Stimulated activated CD8-positive, alpha-beta memory T cell treated with anti-CD3 and anti-CD28 coated beads, Interleukin-15, amount 100 ng/mL, for 24 hours (primary cell): ENCODE measurements around the gene ZBTB9.
"Not testable (repeated sequence)": the region's sequence is repeated elsewhere in the genome, so short reads cannot be mapped to it uniquely, and the experiment has no call there.

Experiments
- DNase-seq: peaks from one replicate; pipeline ENCODE4 v3.0.0-alpha.2; 2020; ENCODE audit warnings: low read depth

ZBTB9 gene

GRCh38 chr6:33467091-33467490 is 12.7 kb downstream of the ZBTB9 start:
- no peak for DNase-seq

GRCh38 chr6:33469661-33470060 is 15.3 kb downstream of the ZBTB9 start:
- no peak for DNase-seq

GRCh38 chr6:33477864-33478263 is 23.5 kb downstream of the ZBTB9 start:
- no peak for DNase-seq

GRCh38 chr6:33481192-33481591 is 26.8 kb downstream of the ZBTB9 start:
- no peak for DNase-seq

GRCh38 chr6:33482620-33483019 is 28.2 kb downstream of the ZBTB9 start:
- not testable (repeated sequence) for DNase-seq

- DNase-seq, result no peak
Measured at GRCh38 chr6:33483678-33484077, 29.3 kb downstream of the ZBTB9 start.

GRCh38 chr6:33484673-33485262 is 30.4 kb downstream of the ZBTB9 start:
- DNase-seq, result not testable (repeated sequence)

GRCh38 chr6:33485680-33486079 is 31.3 kb downstream of the ZBTB9 start:
- not testable (repeated sequence) for DNase-seq

GRCh38 chr6:33488339-33488738 is 34.0 kb downstream of the ZBTB9 start:
- no peak for DNase-seq

GRCh38 chr6:33490198-33490597 is 35.8 kb downstream of the ZBTB9 start:
- no peak for DNase-seq

GRCh38 chr6:33490621-33491020 is 36.2 kb downstream of the ZBTB9 start:
- no peak for DNase-seq

- no peak for DNase-seq
Measured at GRCh38 chr6:33492093-33492492, 37.7 kb downstream of the ZBTB9 start.

- DNase-seq, result no peak
Measured at GRCh38 chr6:33497157-33497556, 42.8 kb downstream of the ZBTB9 start.

GRCh38 chr6:33502486-33502885 is 48.1 kb downstream of the ZBTB9 start:
- no peak for DNase-seq

GRCh38 chr6:33504486-33504885 is 50.1 kb downstream of the ZBTB9 start:
- no peak for DNase-seq

- DNase-seq, result no peak
Measured at GRCh38 chr6:33505548-33506370, 51.4 kb downstream of the ZBTB9 start.
